Posterior vena cava (tissue), 2 donors: ENCODE measurements around the gene YIF1B. TPM values are rescaled to one million over a fixed set of nuclear protein-coding genes. Genes with fewer than 3 reads are reported as not detected.
A peak's percentile ranks its signal among the peaks of the same experiment; 100 is the strongest.
"Not testable (repeated sequence)": the region's sequence is repeated elsewhere in the genome, so short reads cannot be mapped to it uniquely, and the experiment has no call there.

Experiments used
- DNase-seq: peaks from one replicate; pipeline ENCODE4 v3.0.0-alpha.2; 2020; ENCODE audit warnings: low spot score
- intact Hi-C, 2 donors: fragments of 100-400 bp; cut with DNase I; formaldehyde crosslinking; loops; one replicate each; pipeline versions ENCODE4 v1.14.1 to v1.14.2; 2022 to 2023
- long read RNA-seq, 2 donors: library from polyadenylated mRNA; unstranded; transcript quantifications; one replicate each; pipeline ENCODE4 v2.0.0, GENCODE V29; 2020 to 2021
- total RNA-seq, 2 donors: library from RNA; stranded (reverse); fragmentation: NEBNext Ultra II Directional; extraction: Animal tissue kit (Norgen Biotek cat#: 25700); gene quantifications; one replicate each; pipeline ENCODE4 v1.2.1, GENCODE V29; 2021
- donor health status: DM: yes; HTN: yes; CAD: no.
- donor health status: DM: yes; HTN: yes; CAD: no.

Gene YIF1B, protein sequence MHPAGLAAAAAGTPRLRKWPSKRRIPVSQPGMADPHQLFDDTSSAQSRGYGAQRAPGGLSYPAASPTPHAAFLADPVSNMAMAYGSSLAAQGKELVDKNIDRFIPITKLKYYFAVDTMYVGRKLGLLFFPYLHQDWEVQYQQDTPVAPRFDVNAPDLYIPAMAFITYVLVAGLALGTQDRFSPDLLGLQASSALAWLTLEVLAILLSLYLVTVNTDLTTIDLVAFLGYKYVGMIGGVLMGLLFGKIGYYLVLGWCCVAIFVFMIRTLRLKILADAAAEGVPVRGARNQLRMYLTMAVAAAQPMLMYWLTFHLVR
- 10 to 100 TPM; 16.5 to 23.2 TPM for total RNA-seq
- long read RNA-seq, donor 1, partial matches to known transcripts, result 0 of 7 reads
- long read RNA-seq, donor 1, other reads (novel, unspliced or antisense), result 3 of 7 reads
- long read RNA-seq, donor 2, transcript YIF1B-216 (8 exons, 1,181 nt), result major isoform, 25 of 67 reads
- long read RNA-seq, donor 2, transcript YIF1B-203 (8 exons, 1,225 nt), result minor isoform, 16 of 67 reads
- long read RNA-seq, donor 2, partial matches to known transcripts, result 0 of 67 reads
- long read RNA-seq, donor 2, other reads (novel, unspliced or antisense), result 18 of 67 reads

DNA sequence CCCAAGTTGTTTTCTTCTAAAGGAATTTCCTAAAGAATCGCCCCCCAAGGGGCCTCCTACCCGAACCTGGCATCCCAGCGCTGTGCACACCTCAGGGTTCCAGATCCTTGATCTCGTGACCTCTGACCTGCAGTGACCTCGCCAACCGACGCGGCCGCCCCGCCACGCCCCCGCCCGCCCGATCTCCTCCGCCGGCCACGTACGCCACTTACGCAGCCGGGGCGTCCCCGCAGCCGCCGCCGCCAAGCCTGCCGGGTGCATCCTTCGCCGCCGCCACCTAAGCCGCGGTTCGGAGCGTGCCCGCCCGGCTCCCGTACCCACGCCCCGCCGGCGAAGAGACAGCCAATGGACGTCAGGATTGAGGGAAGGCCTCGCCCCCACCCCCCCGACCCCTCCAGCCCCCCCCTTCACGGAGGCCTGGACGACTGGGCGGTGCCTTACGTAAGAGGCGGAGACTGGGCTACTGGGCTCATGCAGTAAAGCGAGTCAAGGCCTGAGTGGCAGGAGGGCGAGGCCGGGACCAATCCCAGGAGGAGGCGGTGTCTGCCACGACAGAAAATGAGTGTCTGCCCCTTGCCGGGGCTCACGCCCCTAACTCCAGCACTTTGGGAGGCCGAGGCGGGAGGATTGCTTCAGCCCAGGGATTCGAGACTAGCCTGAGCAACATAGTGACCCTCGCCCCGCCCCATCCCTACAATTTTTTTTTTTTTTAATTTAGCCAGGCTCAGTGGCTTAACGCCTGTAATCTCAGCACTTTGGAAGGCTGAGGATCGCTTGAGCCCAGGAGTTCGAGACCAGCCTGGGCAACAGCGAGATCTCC, at the start of gene YIF1B:
YIF1B (minus strand) TSS at position 291 of the 820 bp plus-strand sequence; CDS start at position 261, 30 bp downstream.
- peak; percentile 99 for DNase-seq
- intact Hi-C loops, result no loop called here

DNA sequence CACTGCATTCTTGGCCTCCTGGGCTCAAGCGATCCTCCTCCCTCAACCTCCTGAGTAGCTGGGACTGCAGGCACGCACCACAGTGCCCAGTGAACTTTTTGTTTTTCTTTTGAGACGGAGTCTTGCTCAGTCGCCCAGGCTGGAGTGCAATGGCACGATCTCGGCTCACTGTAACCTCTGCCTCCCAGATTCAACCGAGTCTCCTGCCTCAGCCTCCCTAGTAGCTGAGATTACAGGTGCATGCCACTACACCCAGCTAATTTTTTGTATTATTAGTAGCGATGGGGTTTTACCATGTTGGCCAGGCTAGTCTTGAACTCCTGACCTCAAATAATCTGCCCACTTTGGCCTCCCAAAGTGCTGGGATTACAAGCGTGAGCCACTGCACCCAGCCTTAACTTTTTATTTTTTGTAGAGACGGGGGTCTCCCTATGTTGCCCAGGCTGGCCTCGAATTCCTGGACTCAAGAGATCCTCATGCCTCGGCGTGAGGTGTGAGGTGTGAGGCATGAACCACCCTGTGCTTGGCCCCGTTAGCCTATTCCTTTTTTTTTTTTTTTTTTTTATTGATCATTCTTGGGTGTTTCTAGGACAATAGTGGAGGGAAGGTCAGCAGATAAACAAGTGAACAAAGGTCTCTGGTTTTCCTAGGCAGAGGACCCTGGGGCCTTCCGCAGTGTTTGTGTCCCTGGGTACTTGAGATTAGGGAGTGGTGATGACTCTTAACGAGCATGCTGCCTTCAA, 47.4 kb upstream of the YIF1B start:
- DNase-seq, intact Hi-C loops: not testable (repeated sequence)

DNA sequence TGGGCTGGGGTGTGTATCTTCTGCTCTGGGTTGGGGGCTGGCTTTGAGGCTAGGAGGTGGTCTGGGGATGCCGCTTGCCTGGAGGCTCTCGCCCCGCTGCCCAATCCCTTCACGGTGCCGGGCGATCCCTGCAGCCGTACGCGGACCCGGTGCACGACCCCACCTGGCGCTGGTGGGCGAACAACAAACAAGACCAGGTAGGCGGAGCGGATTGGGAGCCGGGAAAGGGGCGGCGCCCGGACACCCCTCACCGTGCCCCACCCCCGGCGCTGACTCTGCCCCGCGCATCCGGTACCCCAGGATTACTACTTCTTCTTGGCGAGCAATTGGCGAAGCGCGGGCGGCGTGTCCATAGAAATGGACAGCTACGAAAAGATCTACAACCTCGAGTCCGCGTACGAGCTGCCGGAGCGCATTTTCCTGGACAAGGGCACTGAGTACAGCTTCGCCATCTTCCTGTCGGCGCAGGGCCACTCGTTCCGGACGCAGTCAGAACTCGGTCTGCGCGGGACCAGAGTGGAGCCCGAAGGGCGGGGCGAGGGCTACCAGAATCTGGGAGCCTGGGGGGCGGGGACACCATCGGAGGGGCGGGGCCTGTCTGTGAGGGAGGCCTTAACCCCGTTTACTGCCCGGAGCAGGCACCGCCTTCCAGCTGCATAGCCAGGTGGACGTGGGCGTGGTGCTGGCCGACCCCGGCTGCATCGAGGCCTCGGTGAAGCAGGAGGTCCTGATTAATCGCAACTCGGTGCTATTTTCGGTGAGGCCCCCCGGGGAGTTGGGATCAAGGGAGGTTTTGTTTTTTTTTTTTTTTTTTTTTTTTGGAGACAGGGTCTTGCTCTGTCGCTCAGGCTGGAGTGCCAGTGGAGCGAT, 46.6 kb upstream of the YIF1B start:
- intact Hi-C loops, result no loop called here

DNA sequence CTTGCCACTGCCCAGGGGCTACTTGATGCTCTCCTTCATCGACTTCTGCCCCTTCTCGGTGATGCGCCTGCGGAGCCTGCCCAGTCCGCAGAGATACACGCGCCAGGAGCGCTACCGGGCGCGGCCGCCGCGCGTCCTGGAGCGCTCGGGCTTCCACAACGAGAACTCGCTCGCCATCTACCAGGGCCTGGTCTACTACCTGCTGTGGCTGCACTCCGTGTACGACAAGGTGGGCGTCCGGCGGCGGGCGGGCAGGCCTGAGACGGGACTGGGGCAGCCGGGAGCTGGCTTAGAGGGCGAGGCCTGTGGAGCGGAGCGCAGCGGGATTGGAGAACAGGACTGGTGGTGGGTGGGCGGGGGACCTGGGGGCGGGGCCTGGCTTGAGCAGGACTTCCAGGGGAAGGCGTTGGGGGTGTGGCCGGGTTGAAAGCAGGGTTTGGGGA, 45.9 kb upstream of the YIF1B start:
- intact Hi-C loops, result no loop called here
- peak; percentile 89 for DNase-seq

More for the DNA sequence above, 46.6 kb upstream of the YIF1B start:
- DNase-seq, result peak; percentile 94

DNA sequence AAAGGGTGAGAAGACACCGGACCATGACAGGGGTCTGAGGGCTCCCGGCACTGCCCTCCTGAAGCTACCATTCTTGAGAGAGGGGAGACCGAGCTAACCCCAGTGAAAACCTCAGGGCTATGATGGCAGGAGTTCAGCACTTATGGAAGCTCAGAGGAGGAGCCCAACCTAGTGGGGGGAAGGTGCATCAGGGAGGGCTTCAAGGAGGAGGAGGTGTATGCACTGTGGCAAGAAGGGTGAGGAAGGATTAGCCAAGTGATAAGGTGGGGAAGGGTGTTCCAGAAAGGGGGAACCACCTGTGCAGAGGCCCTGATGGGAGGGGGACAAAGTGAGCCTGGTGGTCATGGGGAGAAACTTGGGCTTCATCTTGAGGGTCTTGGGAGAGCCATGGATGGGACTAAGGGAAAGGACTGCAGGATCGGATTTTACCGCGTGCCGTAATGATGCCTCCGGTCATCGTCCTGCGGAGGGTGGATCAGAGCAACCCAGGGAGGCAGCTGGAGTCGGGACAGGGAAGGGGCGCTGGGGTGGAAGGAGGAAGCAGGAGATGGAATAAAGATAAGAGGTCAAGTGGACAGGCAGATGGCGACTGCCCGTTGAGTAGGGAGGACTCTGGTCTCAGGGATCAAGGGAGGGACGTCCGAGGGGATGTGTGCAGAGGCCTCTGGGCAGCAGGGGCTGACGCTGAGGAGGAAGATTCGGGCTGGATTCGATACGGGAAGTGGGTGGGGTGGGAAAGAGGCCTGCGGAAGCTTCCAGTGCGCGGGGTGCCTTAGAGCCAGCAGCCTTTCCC, 45.3 kb upstream of the YIF1B start:
- intact Hi-C loops, result no loop called here
- no peak for DNase-seq

DNA sequence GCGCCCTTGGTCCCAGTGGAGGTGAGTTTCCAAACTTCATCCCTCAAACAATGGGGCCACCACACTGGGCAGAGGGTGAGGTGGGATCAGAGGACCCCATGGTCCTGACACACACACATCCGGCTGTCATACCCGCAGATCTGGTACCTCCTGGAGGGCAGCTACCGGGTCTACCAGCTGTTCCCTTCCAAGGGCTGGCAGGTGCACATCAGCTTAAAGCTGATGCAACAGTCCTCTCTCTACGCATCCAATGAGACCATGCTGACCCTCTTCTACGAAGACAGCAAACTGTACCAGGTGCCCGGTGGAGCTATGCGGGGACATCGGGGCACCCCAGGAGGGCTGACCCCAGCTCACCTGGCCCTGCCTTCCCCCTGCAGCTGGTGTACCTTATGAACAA, 44.6 kb upstream of the YIF1B start:
- intact Hi-C loops, result no loop called here
- no peak for DNase-seq

DNA sequence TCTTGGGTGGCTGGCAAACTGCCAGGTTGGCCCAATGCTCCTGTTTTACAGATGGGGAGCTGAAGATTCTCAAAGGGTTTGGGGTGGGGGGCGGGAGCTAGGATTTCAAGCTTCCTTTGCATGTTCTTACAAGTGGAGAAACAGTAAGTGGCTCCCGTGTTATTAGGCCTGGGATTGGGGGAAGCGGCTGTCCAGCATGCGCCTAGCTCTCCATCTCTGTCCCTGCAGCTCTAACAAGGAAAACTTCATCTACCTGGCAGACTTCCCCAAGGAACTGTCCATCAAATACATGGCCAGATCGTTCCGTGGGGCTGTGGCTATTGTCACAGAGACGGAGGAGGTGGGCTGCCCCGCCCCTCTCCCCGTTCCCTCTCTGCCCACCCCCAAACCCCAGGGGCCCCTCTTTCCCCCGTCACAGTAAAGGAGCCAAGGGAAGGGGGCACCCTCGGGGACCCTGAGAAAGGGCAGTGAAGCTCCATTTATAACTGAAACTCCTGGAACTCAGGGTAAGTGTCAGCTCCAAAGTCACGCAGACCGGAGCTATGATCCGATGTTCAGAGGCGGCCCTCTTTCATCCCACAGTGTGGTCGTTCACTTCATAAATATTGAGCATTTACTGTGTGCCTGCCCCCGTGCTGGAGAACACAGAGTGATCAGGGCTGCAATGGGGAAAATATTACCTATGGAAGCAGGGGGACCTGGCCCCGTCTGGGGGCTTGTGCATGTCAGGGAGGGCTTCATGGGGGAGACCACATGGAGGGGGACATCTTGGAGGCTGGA, 43.7 kb upstream of the YIF1B start:
- no peak for DNase-seq
- intact Hi-C loops, result no loop called here

DNA sequence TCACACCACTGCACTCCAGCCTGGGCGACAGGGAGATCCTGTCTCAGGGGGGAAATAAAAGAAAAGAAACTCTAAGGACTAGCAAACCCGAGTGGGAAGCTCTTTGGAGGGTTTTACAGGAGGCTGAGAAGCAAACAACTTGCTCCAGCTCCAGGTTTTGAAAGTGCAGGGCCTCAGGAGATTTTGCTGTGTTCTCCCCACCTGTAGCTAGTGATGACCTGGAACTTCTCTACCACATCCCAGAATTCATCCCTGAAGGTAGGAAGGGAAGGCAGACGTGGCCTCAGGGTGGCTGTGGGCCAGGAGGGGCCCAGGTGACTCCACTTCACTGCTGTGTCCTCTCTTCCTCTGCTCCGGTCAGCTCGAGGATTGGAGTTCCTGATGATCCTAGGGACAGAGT, 42.3 kb upstream of the YIF1B start:
- DNase-seq, result no peak
- intact Hi-C loops, result no loop called here

DNA sequence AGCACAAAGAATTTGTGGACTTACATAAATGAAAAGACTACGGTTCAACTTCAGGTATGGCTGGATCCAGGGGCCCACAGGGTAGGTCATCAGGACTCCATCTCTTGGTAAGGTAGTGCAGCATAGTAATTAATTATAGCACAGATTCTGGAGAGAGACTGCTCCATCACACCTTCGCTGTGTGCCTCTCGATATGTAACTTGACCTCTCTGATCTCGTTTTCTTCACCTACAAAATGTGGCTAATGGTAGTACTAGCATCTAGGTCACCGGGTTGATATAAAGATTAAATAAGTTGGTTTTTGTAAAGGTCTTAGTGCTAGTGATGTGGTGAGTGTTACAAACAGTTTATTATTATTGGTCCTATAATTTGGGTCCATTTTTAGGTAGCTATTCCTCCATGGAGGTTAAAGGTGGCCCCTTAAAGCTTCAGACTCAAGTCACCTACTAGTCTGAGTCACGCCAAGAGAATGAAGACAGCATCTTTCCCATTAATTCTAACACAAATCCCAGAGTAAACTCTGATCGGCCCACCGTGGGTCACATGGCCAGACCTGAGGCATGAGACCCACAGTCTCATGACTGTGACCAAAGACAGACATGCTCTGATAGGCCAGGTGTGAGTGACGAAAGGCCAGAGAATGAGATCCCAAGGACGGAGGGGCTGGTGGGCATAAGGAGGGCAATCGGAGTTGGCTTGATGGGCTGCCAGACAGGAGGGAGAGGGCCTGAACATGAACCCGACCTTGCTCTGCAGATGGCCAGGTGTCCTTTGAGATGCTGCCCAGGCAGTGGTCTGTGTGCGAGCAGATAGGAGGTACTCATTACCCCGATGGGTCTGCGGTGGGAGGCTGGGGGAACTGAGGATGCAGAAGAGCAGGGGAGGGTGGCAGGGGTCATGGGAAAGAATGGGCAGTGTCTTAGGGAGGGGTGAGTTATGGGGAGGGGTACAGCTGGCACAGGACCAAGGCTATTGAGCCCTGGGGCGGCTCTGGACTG, 40.3 kb upstream of the YIF1B start:
- intact Hi-C loops, result no loop called here
- DNase-seq, result no peak

DNA sequence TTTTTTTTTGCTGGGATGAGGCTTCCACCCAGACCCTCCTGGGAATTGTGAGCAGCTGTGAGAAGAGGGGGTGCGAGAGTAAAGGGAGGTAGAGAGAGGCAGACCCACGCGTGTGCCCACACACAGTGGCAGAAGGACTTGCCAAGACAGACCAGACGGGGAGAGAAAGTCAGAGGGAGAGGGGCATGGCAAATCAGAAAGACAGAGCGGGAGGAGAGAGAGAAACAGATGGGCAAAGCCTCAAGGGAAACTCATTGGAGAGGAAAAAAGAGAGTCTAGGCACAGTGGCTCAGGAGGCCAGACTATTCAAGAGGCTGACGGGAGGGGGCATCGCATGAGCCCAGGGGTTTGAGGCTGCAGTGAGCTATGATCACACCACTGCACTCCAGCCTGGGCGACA, 36.9 kb upstream of the YIF1B start:
- DNase-seq, result no peak
- intact Hi-C loops, result no loop called here

DNA sequence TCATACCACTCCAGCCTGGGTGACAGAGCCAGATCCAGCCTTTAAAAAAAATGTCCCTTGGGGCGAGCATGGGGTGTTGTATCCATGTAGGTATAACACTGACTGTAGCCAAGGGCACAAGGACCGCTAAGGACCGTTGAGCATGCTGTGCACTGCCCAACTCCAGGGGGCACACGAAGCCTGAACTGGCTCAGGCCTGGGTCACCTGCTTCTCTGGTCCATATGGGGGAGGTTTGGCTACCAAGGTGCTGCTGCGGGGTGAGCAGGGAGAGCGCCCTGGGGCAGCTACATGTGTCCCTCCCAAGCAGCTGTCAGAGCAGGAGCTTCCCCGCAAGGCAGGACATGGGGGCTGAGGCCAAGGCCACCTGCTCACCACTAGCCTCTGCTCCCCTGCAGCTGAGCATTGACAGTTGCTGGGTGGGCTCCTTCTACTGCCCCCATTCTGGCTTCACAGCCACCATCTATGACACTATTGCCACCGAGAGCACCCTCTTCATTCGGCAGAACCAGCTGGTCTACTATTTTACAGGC, 36.2 kb upstream of the YIF1B start:
- intact Hi-C loops, result no loop called here
- no peak for DNase-seq

DNA sequence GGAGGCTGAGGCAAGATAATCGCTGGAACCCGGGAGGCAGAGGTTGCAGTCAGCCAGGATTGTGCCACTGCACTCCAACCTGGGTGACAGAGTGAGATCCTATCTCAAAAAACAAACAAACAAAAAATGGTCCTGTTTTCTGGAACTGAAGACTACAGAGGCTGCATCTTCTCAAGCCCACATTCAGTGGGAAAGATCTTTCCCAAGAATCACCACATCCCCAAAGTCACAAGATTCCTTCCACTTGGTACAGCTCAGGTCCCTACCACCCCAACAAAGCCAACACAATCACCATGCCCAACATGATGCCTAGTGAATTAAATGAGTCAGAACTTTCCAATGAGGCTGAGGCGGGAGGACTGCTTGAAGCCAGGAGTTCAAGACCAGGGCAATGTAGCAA, 35.1 kb upstream of the YIF1B start:
- intact Hi-C loops, result no loop called here
- no peak for DNase-seq

DNA sequence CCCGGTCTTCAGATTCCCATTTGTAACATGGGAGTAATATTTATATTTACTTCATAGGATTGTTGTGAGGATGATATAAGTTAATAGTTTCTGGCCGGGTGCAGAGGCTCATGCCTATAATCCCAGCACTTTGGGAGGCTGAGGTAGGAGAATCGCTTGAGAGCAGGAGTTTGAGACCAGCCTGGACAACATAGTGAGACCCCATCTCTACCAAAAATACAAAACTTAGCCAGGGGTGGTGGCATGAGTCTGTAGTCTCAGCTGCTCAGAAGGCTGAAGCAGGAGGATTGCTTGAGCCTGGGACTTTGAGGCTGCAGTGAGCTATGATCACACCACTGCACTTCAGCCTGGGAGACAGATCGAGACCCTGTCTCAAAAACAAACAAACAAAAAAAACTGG, 31.1 kb upstream of the YIF1B start:
- DNase-seq, result no peak
- intact Hi-C loops, result no loop called here

DNA sequence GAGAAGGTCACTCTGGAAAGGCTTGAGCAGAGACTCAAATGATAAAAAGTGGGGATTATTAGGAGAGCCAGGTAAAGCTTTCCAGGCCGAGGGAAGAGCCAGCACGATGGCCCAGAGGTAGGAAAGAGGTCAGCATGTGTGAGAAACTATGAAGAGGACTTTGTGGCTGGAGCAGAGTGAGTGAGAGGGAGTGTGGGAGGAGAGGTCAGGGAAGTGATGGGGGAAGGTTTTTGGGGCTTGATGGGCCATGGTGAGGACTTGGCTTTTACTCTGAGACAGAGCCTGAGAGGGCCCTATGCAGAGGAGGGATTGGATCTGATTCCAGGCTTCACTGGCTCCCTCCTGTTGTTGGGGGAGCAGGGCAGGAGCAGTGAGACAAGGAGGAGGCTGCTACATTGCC, 25.2 kb upstream of the YIF1B start:
- no peak for DNase-seq
- intact Hi-C loops, result no loop called here

DNA sequence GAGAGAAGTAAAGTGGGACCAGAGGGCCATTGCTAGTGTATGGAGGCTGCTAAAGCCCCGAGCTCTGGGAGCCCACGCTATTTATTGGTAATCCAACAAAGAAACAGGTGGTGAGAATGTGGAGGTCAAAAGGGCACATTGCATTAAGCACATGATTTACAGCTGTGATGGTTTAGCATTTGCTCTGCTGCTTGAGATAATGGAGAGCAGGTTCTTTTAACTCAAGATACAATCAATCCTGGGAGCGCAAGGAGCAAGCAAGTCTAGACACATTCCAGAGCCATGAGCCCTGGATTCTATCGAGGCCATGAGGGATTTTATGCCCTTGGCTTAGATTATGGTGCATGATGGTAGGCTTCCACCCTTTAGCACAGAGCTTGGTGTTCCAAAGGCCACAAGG, 23.3 kb upstream of the YIF1B start:
- intact Hi-C loops, DNase-seq: not testable (repeated sequence)

DNA sequence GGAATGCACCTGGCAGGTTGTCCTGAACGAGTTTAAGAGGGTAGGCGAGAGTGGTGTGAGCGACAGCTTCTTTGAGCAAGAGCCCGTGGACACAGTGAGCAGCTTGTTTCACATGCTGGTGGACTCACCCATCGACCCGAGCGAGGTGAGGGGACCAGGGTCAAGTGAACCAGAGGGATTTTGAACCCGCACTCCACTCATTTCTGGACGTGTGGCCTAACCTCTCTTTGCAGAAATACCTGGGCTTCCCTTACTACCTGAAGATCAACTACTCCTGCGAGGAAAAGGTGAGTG, 21.6 kb upstream of the YIF1B start:
- no peak for DNase-seq
- intact Hi-C loops, result no loop called here
